Esophagus squamous epithelium (tissue), 5 donors: Measurements from ENCODE around the gene TRIM67. TPM values are rescaled to one million over a fixed set of nuclear protein-coding genes. Genes with fewer than 3 reads are reported as not detected.

Experiments
- DNase-seq: peaks from one replicate; lab custom pipeline; 2025; lab: John Stamatoyannopoulos, UW
- H3K27ac ChIP-seq, 4 donors: fragments of 200-600 bp; sonication (generic); one replicate each; pipeline ENCODE4 v1.5.1; 2016 to 2019; ENCODE audit warnings: mild to moderate bottlenecking in 1 of 4
- H3K27me3 ChIP-seq, 4 donors: fragments of 200-600 bp; sonication (generic); 1 replicate in 3 of 4; 2 replicates in 1 of 4; pipeline versions ENCODE4 v1.5.1 to v1.6.0; 2017 to 2021; ENCODE audit warnings: antibody characterized with exemption in 1 of 4
- H3K36me3 ChIP-seq, 3 donors: fragments of 200-600 bp; sonication (generic); one replicate each; pipeline ENCODE4 v1.5.1; 2016 to 2019
- H3K4me1 ChIP-seq, 3 donors: fragments of 200-600 bp; sonication (generic); one replicate each; pipeline ENCODE4 v1.5.1; 2017 to 2019
- H3K4me3 ChIP-seq, 4 donors: fragments of 200-600 bp; sonication (generic); 1 replicate in 3 of 4; 2 replicates in 1 of 4; pipeline ENCODE4 v1.5.1; 2016 to 2019; ENCODE audit warnings: mild to moderate bottlenecking in 2 of 4, moderate library complexity in 1 of 4
- H3K9me3 ChIP-seq, 3 donors: fragments of 200-600 bp; sonication (generic); one replicate each; pipeline ENCODE4 v1.5.1; 2016 to 2019
- CTCF ChIP-seq, 6 experiments: fragments of 450-650 bp in 4 of 6; fragments of 200-600 bp in 2 of 6; sonication (generic) in 2 of 6; IDR thresholded peaks; one replicate each; pipeline ENCODE4 v1.5.1; 2016 to 2019; ENCODE audit warnings: antibody characterized with exemption in 6 of 6, mild to moderate bottlenecking in 4 of 6, moderate library complexity in 4 of 6
- POLR2A ChIP-seq, 4 donors: fragments of 450-650 bp; IDR thresholded peaks; one replicate each; pipeline ENCODE4 v1.6.1; 2017; ENCODE audit warnings: antibody characterized with exemption in 4 of 4, mild to moderate bottlenecking in 4 of 4, moderate library complexity in 3 of 4
- WGBS, 2 donors: methylation state at CpG; one replicate each; pipeline ENCODE4 v1.1.5; 2018; 5-methylcytosine and 5-hydroxymethylcytosine counted together
- intact Hi-C: fragments of 100-400 bp; cut with DNase I; formaldehyde crosslinking; loops from one replicate; pipeline ENCODE4 v1.15.0; 2022
- total RNA-seq, 4 donors: library from RNA; depleted of rRNA; stranded (reverse); fragments of >200 nt; gene quantifications; one replicate each; pipeline ENCODE4 v1.1.0, GENCODE V29; 2016
- donor health status: DM: yes; HTN: yes; CAD: no.

Gene TRIM67
- total RNA-seq, 4 donors from 2014 or later: not detected

- Histone ChIP-seq H3K27ac (no peak overlapping the region), H3K4me3 (no peak overlapping the region), H3K36me3 (peaks cover 0 to 28% (median 7%) of the 10 kb centered on the region in 3 donors), H3K27me3 (peaks cover 0 to 11% (median 0%) of the 10 kb centered on the region in 4 donors), H3K9me3 (no peaks in the 10 kb centered on the region), H3K4me1 (peaks cover 0 to 10% (median 3%) of the 10 kb centered on the region in 3 donors)
- DNase-seq: no peak
- 51 to 62% methylated on average over 5 to 10 of the region's 10 CpGs for WGBS, 2 donors
- intact Hi-C loops: loop anchor here (10.0 kb wide), 1 partner anchor 305 kb away; no protein-coding TSS in a partner anchor
- TF ChIP-seq POLR2A (IDR thresholded peaks at IDR 0.05) (no peak), CTCF (IDR thresholded peaks at IDR 0.05) (no peak)
These were observed 57.9 kb downstream of the TRIM67 start for GRCh38 chr1:231219422-231220401.

GRCh38 chr1:231220801-231221200, 58.9 kb downstream of the TRIM67 start:
- 74 to 77% methylated on average over 6 to 7 of the region's 11 CpGs for WGBS, 2 donors
- no peak for DNase-seq

GRCh38 chr1:231226156-231226555, 64.3 kb downstream of the TRIM67 start:
- Histone ChIP-seq H3K4me3 (no peak overlapping the region), H3K9me3 (no peaks in the 10 kb centered on the region), H3K36me3 (peaks cover 6 to 89% (median 26%) of the 10 kb centered on the region in 3 donors), H3K27ac (no peak overlapping the region), H3K4me1 (no peaks in the 10 kb centered on the region), H3K27me3 (no peaks in the 10 kb centered on the region)
- intact Hi-C loops: no loop called here
- TF ChIP-seq CTCF (IDR thresholded peaks at IDR 0.05) (no peak), POLR2A (IDR thresholded peaks at IDR 0.05) (no peak)
- DNase-seq: no peak
- 91 to 92% methylated on average over 7 of the region's 7 CpGs for WGBS, 2 donors

More at GRCh38 chr1:231220801-231221200, 58.9 kb downstream of the TRIM67 start:
- Histone ChIP-seq H3K9me3 (no peaks in the 10 kb centered on the region), H3K4me1 (peaks cover 0 to 10% (median 3%) of the 10 kb centered on the region in 3 donors), H3K36me3 (peaks cover 0 to 39% (median 17%) of the 10 kb centered on the region in 3 donors), H3K27me3 (peaks cover 0 to 4% (median 0%) of the 10 kb centered on the region in 4 donors), H3K27ac (no peak overlapping the region), H3K4me3 (no peak overlapping the region)
- TF ChIP-seq CTCF (IDR thresholded peaks at IDR 0.05) (no peak), POLR2A (IDR thresholded peaks at IDR 0.05) (no peak)
- intact Hi-C loops: no loop called here

DNA sequence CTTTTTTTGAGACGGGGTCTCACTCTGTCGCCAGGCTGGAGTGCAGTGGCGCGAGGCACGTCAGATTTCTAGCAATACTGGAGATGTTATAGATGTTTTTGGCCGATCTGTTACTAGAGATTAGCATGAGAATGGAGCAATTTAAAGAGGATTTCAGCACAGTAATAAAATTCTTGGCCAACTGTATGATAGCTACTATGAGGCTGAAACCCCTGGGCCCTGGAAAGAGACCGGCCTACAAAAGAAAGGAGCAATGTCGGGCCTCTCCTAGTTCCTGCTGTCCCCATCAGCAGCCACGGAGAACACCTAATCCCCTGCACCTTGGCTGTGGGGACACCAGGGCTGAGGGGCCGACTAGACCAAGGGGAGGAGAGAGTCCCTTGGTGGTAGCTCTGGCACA, 69.7 kb downstream of the TRIM67 start:
- WGBS, 2 donors: 91 to 94% methylated on average over 10 of the region's 10 CpGs
- H3K9me3 ChIP-seq: no peaks in the 10 kb centered on the region
- no peak overlapping the region for H3K27ac ChIP-seq
- peaks cover 2 to 84% (median 3%) of the 10 kb centered on the region in 3 donors for H3K36me3 ChIP-seq
- intact Hi-C loops: no loop called here
- no peak overlapping the region for H3K4me3 ChIP-seq
- peaks cover 0 to 4% (median 0%) of the 10 kb centered on the region in 3 donors for H3K4me1 ChIP-seq
- no peak for DNase-seq
- TF ChIP-seq POLR2A (IDR thresholded peaks at IDR 0.05): no peak
- no peak for TF ChIP-seq CTCF (IDR thresholded peaks at IDR 0.05)
- H3K27me3 ChIP-seq: no peaks in the 10 kb centered on the region
